GM13977 (cell line): Measurements from ENCODE around the gene BPTF.

Experiments used
- DNase-seq: peaks from one replicate; pipeline ENCODE4 v3.0.0; 2012; ENCODE audit warnings: low spot score
- in situ Hi-C: fragments of 300-500 bp; cut with MboI; formaldehyde crosslinking; loops from one replicate; pipeline ENCODE4 v1.12.0; 2022; ENCODE audit warnings: low sequenced_read_pairs, low pct_unique_long_range_greater_than_20kb, mixed read lengths, inconsistent platforms; ENCODE audit not compliant: unreplicated experiment
- TF ChIP-seq, protein P1 (sequence below): IDR thresholded peaks from 2 replicates; pipeline ENCODE4 v1.5.1; 2012; ENCODE audit warnings: mild to moderate bottlenecking, control low read depth; ENCODE audit not compliant: insufficient read depth; ENCODE audit errors: extremely low read depth, missing control alignments

BPTF gene

DNA sequence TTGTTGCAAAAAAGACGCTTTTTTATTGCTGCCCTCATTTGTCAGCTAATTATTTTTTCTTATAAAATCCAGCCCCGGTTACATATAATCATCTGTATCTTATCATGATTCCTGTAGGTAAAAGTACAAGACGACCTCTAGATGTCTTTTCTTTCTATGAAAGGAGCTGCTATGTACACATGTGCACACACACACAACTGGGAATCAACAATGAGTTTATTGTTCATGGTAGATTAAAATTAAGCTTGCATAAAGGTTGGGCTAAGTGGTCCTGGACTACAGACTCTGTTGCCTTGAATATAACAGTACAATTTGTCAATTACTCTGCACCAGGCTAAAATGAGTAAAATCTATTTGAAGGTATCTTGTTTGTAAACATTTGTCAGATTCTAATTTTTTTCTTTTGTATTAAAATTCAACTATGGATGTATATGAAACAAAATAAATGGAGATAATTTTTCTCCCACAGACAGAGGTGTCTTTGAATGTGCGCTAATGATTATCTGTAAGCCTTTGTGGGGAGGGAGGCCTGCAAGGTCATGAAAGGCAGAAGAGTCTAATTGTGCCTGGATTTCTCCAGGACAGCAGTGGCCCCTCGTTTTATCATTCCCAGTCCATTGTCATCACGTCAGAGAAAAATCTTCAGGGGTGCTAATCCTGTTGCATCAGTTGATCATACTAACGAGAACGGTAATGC, 157.5 kb downstream of the BPTF start:
- in situ Hi-C loops, result no loop called here
- no peak for DNase-seq
- TF ChIP-seq, protein P1, sequence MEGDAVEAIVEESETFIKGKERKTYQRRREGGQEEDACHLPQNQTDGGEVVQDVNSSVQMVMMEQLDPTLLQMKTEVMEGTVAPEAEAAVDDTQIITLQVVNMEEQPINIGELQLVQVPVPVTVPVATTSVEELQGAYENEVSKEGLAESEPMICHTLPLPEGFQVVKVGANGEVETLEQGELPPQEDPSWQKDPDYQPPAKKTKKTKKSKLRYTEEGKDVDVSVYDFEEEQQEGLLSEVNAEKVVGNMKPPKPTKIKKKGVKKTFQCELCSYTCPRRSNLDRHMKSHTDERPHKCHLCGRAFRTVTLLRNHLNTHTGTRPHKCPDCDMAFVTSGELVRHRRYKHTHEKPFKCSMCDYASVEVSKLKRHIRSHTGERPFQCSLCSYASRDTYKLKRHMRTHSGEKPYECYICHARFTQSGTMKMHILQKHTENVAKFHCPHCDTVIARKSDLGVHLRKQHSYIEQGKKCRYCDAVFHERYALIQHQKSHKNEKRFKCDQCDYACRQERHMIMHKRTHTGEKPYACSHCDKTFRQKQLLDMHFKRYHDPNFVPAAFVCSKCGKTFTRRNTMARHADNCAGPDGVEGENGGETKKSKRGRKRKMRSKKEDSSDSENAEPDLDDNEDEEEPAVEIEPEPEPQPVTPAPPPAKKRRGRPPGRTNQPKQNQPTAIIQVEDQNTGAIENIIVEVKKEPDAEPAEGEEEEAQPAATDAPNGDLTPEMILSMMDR, result no peak

DNA sequence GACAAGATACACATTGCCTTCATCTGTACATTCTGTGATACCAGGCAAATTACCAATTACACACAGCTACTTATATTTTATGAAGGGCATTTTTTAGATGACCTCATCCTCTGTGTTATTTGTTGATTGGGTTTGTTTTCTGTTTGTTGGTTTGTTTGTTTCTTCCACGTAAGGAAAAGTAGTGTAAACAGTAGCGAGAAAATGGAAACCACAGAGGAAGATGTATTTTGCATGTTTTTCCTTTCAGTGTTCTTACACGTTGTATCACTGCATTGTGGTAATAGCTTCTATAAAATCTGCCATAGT, 158.0 kb downstream of the BPTF start:
- TF ChIP-seq, protein P1, result no peak
- in situ Hi-C loops, result no loop called here
- DNase-seq, result no peak

DNA sequence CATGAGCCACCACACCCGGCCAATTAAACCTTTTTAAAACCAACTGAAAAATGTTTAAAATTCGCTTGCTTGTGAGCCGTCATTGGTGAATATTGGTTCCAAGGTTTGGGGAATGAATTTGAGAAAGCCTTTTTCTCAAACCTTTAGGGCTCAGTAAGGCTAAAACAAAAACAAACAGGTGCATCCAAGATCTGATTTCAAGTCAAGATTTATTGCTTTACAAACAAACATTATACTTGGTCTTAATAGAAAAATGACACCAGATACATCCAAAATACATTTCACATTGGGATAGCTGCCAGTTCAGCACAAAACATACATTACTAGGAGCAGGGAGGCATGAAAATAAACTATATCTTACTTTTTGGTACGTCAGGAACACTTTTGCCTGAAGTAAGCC, 165.6 kb downstream of the BPTF start:
- TF ChIP-seq, protein P1, result no peak
- in situ Hi-C loops, result no loop called here
- no peak for DNase-seq

DNA sequence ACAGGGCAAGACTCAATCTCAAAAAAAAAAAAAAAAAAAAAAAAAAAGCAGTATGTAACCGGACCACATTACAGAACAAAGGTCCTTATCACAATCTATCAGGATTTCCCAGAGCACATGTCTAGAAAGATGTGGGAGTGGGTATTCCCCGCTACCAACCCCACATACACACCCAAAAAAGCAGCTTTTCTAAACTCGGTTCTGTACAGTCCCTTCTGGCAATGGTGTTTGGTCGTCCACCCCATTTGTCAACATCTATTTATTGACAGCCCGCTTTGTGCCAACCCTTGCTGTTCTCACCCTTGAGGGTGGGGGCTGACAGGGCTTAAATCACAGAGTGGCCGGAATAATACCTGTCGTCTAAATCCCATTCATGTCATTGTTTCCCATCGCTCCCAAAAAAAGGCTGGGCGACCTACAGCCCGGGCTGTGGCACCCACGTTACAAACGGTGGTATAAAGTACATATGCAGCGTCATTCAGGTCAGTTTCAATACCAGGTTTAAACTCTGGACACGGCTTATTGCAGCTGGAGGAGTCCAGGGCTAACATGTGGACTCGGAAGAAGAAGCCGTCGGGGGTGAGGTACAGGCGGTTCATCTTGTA, 167.3 kb downstream of the BPTF start:
- TF ChIP-seq, protein P1, result no peak
- DNase-seq, result peak; percentile 27
- in situ Hi-C loops, result no loop called here

DNA sequence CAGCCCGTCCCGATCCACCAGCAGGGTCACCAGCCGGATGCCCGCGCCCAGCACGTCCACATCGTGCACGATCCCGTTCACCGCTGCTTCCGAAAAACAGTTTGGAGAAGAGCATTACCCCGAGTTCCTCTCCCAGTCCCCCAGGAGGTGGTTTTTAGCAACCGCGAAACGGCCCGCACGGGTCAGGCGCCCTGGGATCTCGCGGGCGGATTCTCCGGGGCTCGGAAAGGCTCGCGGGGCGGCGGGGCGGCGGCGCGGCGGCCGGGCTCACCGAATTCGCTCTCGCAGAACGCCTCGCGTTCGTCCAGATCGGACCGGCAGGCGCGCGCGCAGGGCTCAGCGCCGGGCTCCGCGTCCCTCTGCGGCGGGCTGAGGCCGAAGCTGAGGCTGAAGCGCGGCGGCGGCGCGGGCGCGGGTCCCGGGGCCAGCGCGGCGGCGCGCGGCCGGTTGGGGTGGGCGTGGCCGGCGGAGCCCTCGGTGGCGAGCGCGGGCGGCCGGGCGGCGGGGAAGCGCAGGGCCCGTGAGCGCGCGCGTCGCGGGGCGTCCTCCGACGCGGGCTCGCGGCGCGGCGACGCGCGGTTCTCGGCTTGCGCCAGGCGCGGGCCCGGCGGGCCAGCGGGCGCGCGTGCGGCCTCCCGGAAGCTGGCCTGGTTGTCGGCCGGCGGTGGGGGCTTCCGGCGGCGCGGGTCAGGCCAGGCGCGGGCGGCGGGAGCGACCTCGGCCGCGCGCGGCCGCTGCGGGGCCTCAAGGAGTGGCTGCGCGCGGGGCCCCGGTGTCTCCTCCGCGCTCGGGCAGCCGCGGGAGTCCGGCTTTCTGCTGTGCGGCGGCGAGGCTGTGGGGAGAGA, 168.1 kb downstream of the BPTF start:
- in situ Hi-C loops, result no loop called here
- TF ChIP-seq, protein P1, result no peak
- peak; percentile 92 for DNase-seq

DNA sequence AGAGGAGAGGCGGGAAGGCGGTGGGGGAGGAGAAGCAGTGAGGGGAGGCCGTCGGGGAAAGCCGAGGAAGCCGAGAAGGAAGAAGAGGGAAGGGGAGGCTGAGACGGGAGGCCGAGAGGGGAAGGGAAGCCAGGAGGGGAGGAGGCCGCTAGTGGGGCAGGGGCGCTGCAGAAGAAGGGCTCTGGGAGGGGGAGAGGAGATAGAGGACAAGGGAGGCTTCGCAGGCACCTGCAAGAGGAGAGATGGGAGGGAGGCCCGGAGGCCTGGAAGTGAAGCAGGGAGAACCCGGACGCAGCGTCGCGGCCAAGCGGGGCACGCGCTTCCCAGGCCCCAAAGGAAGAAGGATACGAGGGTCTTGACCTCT, 168.7 kb downstream of the BPTF start:
- in situ Hi-C loops, result no loop called here
- TF ChIP-seq, protein P1, result no peak
- DNase-seq, result no peak
